Endothelial cell of umbilical vein (primary cell): ENCODE data around the gene NGLY1. TPM values are rescaled to one million over a fixed set of nuclear protein-coding genes. Genes with fewer than 3 reads are reported as not detected.

Source experiments
- BruUV-seq: library from RNA; stranded (reverse); fragments of 400-500 nt; replicated peaks from 2 replicates; lab custom pipeline; 2021; lab: Mats Ljungman, UMichigan
- CTCF ChIA-PET: fragments of 300-600, 350-600 bp; sonication (Branson Sonifier 250); formaldehyde crosslinking; loops from one replicate; lab custom pipeline; 2021; ENCODE audit warnings: antibody characterized with exemption, inconsistent platforms; lab: Charles Lee
- POLR2A ChIA-PET: fragments of 300-600, 350-600 bp; sonication (Branson Sonifier 250); formaldehyde crosslinking; loops from one replicate; lab custom pipeline; 2021; ENCODE audit warnings: antibody characterized with exemption, inconsistent platforms; lab: Charles Lee
- DNase-seq: peaks from one replicate; pipeline ENCODE4 v3.0.0-alpha.2; 2011; ENCODE audit warnings: low read depth, low spot score
- FAIRE-seq: peaks from 2 replicates; lab custom pipeline; 2011; peaks lifted over from hg19 to GRCh38; lab: Jason Lieb, UNC
- H2AFZ ChIP-seq: 2 replicates; pipeline ENCODE4 v1.6.0; 2012; ENCODE audit warnings: low read depth, low read length, control low read depth, inconsistent platforms
- H3K27ac ChIP-seq: 2 replicates; pipeline ENCODE4 v1.5.1; 2011; ENCODE audit warnings: low read depth, mild to moderate bottlenecking, control low read depth, low read length, moderate library complexity; ENCODE audit not compliant: insufficient read depth
- H3K27me3 ChIP-seq, 2 experiments: 2 replicates each; pipeline versions ENCODE4 v1.6.0 to v1.6.1; 2011; ENCODE audit warnings: low read length in 2 of 2, mixed read lengths in 1 of 2; ENCODE audit not compliant: control insufficient read depth in 2 of 2, insufficient read depth in 2 of 2
- H3K36me3 ChIP-seq, 2 experiments: 2 replicates in 1 of 2; 3 replicates in 1 of 2; pipeline ENCODE4 v1.5.1; 2011; ENCODE audit warnings: low read length in 2 of 2, mild to moderate bottlenecking in 1 of 2, moderate library complexity in 1 of 2; ENCODE audit not compliant: control insufficient read depth in 2 of 2, insufficient read depth in 2 of 2; ENCODE audit errors: extremely low read depth in 1 of 2
- H3K4me1 ChIP-seq: 3 replicates; pipeline ENCODE4 v1.5.1; 2011; ENCODE audit warnings: mild to moderate bottlenecking, low read length; ENCODE audit not compliant: control insufficient read depth, insufficient read depth; ENCODE audit errors: extremely low read depth
- H3K4me2 ChIP-seq: 2 replicates; pipeline ENCODE4 v1.6.1; 2011; ENCODE audit warnings: low read length, control low read depth, mixed read lengths; ENCODE audit not compliant: insufficient read depth
- H3K4me3 ChIP-seq, 3 experiments: fragments of 200-600 bp in 1 of 3; sonication (generic), shearing (Covaris generic) in 1 of 3; replicated peaks in 1 of 3; 2 replicates each; pipeline ENCODE4 v1.5.1; 2011 to 2016; ENCODE audit warnings: control low read depth in 3 of 3, low read length in 3 of 3, mild to moderate bottlenecking in 2 of 3, inconsistent platforms in 1 of 3, low read depth in 1 of 3, moderate library complexity in 1 of 3; ENCODE audit not compliant: insufficient read depth in 1 of 3
- H3K79me2 ChIP-seq: 2 replicates; pipeline ENCODE4 v1.6.0; 2012; ENCODE audit warnings: low read length, inconsistent platforms; ENCODE audit not compliant: control insufficient read depth, insufficient read depth
- H3K9ac ChIP-seq: replicated peaks from 2 replicates; pipeline ENCODE3; 2011; ENCODE audit warnings: low read length, control low read depth; ENCODE audit not compliant: insufficient read depth; ENCODE audit errors: extremely low read depth
- H3K9me1 ChIP-seq: replicated peaks from 3 replicates; pipeline ENCODE4 v1.6.0; 2011; ENCODE audit warnings: mild to moderate bottlenecking, low read length; ENCODE audit not compliant: control insufficient read depth, insufficient read depth; ENCODE audit errors: extremely low read depth
- H3K9me3 ChIP-seq: replicated peaks from 2 replicates; pipeline ENCODE4 v1.5.1; 2012; ENCODE audit warnings: low read length, inconsistent platforms; ENCODE audit not compliant: control insufficient read depth, insufficient read depth
- H4K20me1 ChIP-seq: replicated peaks from 2 replicates; pipeline ENCODE3; 2011; ENCODE audit warnings: mild to moderate bottlenecking, low read length; ENCODE audit not compliant: control insufficient read depth, insufficient read depth; ENCODE audit errors: extremely low read depth
- EZH2 ChIP-seq: IDR thresholded peaks from 2 replicates; pipeline ENCODE4 v1.6.1; 2012; ENCODE audit warnings: borderline replicate concordance, low read depth, mild to moderate bottlenecking, moderate library complexity, low read length, inconsistent platforms; ENCODE audit not compliant: severe bottlenecking
- FOS ChIP-seq: IDR thresholded peaks from 2 replicates; pipeline ENCODE4 v1.6.1; 2011; ENCODE audit warnings: mild to moderate bottlenecking, low read length, moderate library complexity, borderline replicate concordance; ENCODE audit not compliant: insufficient read depth
- GATA2 ChIP-seq: IDR thresholded peaks from 2 replicates; pipeline ENCODE4 v1.7.0; 2011; ENCODE audit warnings: low read depth, mild to moderate bottlenecking, moderate library complexity, mixed read lengths, low read length; ENCODE audit not compliant: insufficient read length, insufficient read depth
- JUN ChIP-seq: IDR thresholded peaks from 2 replicates; pipeline ENCODE4 v1.6.1; 2011; ENCODE audit warnings: borderline replicate concordance, low read depth; ENCODE audit not compliant: insufficient read length, insufficient read depth
- MYC ChIP-seq: IDR thresholded peaks from one replicate; pipeline ENCODE4 v1.6.1; 2011; ENCODE audit warnings: mild to moderate bottlenecking, low read depth, low read length
- POLR2A ChIP-seq: IDR thresholded peaks from 2 replicates; pipeline ENCODE4 v1.6.1; 2012; ENCODE audit warnings: low read depth, mild to moderate bottlenecking, control low read depth, low read length
- POLR2AphosphoS5 ChIP-seq: IDR thresholded peaks from 2 replicates; pipeline ENCODE4 v1.6.1; 2012; ENCODE audit warnings: low read depth, mild to moderate bottlenecking, control low read depth, low read length, moderate library complexity; ENCODE audit not compliant: insufficient read depth
- dilution Hi-C: fragments of 300-500 bp; cut with MboI; formaldehyde crosslinking; loops from one replicate; pipeline ENCODE4 v1.15.0; 2019; ENCODE audit warnings: low sequenced_read_pairs; ENCODE audit not compliant: extremely low pct_ligation_motif_present
- intact Hi-C: fragments of 100-400 bp; cut with micrococcal nuclease; formaldehyde crosslinking; loops from one replicate; pipeline ENCODE4 v1.10.0; 2022
- polyA plus RNA-seq, 4 experiments: library from polyadenylated mRNA; depleted of rRNA in 3 of 4; stranded (reverse) in 3 of 4; unstranded in 1 of 4; fragments of >200 nt; gene quantifications; 2 replicates each; pipeline versions ENCODE4 v1.2.1 to v1.2.3, GENCODE V29; 2011 to 2012; ENCODE audit warnings: missing spikeins in 1 of 4
- total RNA-seq: library from RNA; stranded (reverse); gene quantifications from 2 replicates; pipeline ENCODE4 v1.2.3, GENCODE V29; 2021
- TF ChIP-seq, protein P1 (sequence below), 2 donors: IDR thresholded peaks; 1 replicate in 1 of 2; 2 replicates in 1 of 2; pipeline ENCODE4 v1.5.1; 2011; ENCODE audit warnings: low read length in 2 of 2, mild to moderate bottlenecking in 2 of 2, moderate library complexity in 2 of 2, control low read depth in 1 of 2, inconsistent platforms in 1 of 2, low read depth in 1 of 2; ENCODE audit not compliant: insufficient read depth in 1 of 2; ENCODE audit errors: extremely low read depth in 1 of 2
- TF ChIP-seq, protein P2 (sequence below): IDR thresholded peaks from 2 replicates; pipeline ENCODE4 v1.6.1; 2011; ENCODE audit not compliant: insufficient read depth, insufficient read length

Gene NGLY1
- total and polyA plus RNA-seq, 2 donors (not counting 3 experiments of a cell fraction or from before 2014, with no cell fraction given), result 5.3 to 29.6 TPM

DNA sequence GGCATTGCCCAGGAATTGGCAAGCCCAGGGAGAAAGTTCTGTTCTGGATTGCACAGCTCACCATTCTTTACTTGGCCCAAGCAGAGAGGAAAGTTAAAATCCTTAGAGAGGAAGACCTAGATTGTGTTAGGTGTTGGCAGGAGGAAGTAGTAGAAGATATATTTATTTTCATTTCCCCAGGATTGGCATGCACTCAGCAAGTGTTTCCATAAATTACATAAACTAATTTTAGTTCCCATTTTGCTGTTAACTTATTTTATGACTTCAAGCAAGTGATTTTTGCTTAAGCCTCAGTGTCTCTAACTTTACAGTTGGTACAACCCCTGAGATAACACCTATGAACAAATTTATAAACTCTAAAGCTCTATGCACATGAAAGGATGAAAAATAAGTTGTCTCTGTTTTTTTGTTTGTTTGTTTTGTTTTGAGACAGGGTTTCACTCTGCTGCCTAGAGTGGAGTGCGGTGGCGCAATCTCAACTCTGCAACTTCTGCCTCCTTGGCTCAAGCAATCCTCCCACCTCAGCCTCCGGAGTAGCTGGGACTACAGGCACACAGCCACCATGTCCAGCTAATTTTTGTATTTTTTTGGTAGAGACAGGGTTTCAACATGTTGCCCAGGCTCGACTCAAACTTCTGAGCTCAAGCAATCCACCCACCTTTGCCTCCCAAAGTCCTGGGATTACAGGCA is 87.4 kb downstream of the NGLY1 start:
- FAIRE-seq (no peak), DNase-seq (no peak)
- H4K20me1 ChIP-seq, result no peaks in the 10 kb centered on the region
- intact Hi-C loops (no loop called here), dilution Hi-C loops (no loop called here)
- H3K4me1 ChIP-seq, result no peaks in the 10 kb centered on the region
- no TSS peak for BruUV-seq
- TF ChIP-seq POLR2AphosphoS5 (no peak), GATA2 (no peak), FOS (no peak), POLR2A (no peak), EZH2 (no peak), MYC (no peak), JUN (no peak)
- TF ChIP-seq, protein P1, sequence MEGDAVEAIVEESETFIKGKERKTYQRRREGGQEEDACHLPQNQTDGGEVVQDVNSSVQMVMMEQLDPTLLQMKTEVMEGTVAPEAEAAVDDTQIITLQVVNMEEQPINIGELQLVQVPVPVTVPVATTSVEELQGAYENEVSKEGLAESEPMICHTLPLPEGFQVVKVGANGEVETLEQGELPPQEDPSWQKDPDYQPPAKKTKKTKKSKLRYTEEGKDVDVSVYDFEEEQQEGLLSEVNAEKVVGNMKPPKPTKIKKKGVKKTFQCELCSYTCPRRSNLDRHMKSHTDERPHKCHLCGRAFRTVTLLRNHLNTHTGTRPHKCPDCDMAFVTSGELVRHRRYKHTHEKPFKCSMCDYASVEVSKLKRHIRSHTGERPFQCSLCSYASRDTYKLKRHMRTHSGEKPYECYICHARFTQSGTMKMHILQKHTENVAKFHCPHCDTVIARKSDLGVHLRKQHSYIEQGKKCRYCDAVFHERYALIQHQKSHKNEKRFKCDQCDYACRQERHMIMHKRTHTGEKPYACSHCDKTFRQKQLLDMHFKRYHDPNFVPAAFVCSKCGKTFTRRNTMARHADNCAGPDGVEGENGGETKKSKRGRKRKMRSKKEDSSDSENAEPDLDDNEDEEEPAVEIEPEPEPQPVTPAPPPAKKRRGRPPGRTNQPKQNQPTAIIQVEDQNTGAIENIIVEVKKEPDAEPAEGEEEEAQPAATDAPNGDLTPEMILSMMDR (IDR thresholded peaks at IDR 0.05; ENCODE audit: extremely low read depth in 1 of 2, insufficient read depth in 1 of 2, low read depth in 1 of 2, low read length in 2 of 2), result no peak
- TF ChIP-seq, protein P2, sequence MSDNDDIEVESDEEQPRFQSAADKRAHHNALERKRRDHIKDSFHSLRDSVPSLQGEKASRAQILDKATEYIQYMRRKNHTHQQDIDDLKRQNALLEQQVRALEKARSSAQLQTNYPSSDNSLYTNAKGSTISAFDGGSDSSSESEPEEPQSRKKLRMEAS, result no peak
- ChIA-PET POLR2A (no interaction called here), CTCF (no interaction called here)
- no peaks in the 10 kb centered on the region for H3K79me2 ChIP-seq
- H3K4me3 ChIP-seq, result no peak overlapping the region
- no peaks in the 10 kb centered on the region for H3K9me3 ChIP-seq
- H3K36me3 ChIP-seq, result no peaks in the 10 kb centered on the region
- no peak overlapping the region for H3K4me2 ChIP-seq
- no peaks in the 10 kb centered on the region for H3K9me1 ChIP-seq
- no peak overlapping the region for H3K27ac ChIP-seq
- H3K9ac ChIP-seq, result no peak overlapping the region
- peaks cover 0 to 4% of the 10 kb centered on the region in 2 experiments for H3K27me3 ChIP-seq
- no peak overlapping the region for H2AFZ ChIP-seq
